CD4-positive, alpha-beta T cell treated with Interleukin-10 for 1 hour (primary cell): ENCODE results near the gene HRK.

Source experiments
- DNase-seq: peaks from one replicate; pipeline ENCODE4 v3.0.0-alpha.2; 2020

Gene HRK

GRCh38 chr12:116864371-116865160 is 16.7 kb downstream of the HRK start:
- no peak for DNase-seq

GRCh38 chr12:116863275-116863767 is 17.9 kb downstream of the HRK start:
- DNase-seq, result no peak

- DNase-seq, result no peak
Measured at GRCh38 chr12:116862167-116862566, 19.1 kb downstream of the HRK start.

- no peak for DNase-seq
Measured at GRCh38 chr12:116861320-116861719, 19.9 kb downstream of the HRK start.

GRCh38 chr12:116860263-116860662 is 21.0 kb downstream of the HRK start:
- DNase-seq, result no peak

- DNase-seq, result no peak
Measured at GRCh38 chr12:116859079-116859478, 22.2 kb downstream of the HRK start.

GRCh38 chr12:116856729-116857128 is 24.5 kb downstream of the HRK start:
- no peak for DNase-seq

GRCh38 chr12:116855744-116856470 is 25.3 kb downstream of the HRK start:
- no peak for DNase-seq

GRCh38 chr12:116853507-116853906 is 27.7 kb downstream of the HRK start:
- DNase-seq, result no peak

- DNase-seq, result no peak
Measured at GRCh38 chr12:116852303-116852702, 28.9 kb downstream of the HRK start.

- DNase-seq, result no peak
Measured at GRCh38 chr12:116849216-116849615, 32.0 kb downstream of the HRK start.

GRCh38 chr12:116843085-116843484 is 38.2 kb downstream of the HRK start:
- no peak for DNase-seq

GRCh38 chr12:116839287-116839830 is 41.9 kb downstream of the HRK start:
- DNase-seq, result no peak

- no peak for DNase-seq
Measured at GRCh38 chr12:116838365-116838764, 42.9 kb downstream of the HRK start.

- no peak for DNase-seq
Measured at GRCh38 chr12:116837097-116837496, 44.1 kb downstream of the HRK start.

- DNase-seq, result no peak
Measured at GRCh38 chr12:116835484-116835883, 45.8 kb downstream of the HRK start.

GRCh38 chr12:116833474-116833873 is 47.8 kb downstream of the HRK start:
- DNase-seq, result no peak

- DNase-seq, result no peak
Measured at GRCh38 chr12:116832353-116832752, 48.9 kb downstream of the HRK start.

- no peak for DNase-seq
Measured at GRCh38 chr12:116827432-116827831, 53.8 kb downstream of the HRK start.

- DNase-seq, result no peak
Measured at GRCh38 chr12:116821291-116821690, 60.0 kb downstream of the HRK start.

- peak; percentile 1 for DNase-seq
Measured at GRCh38 chr12:116820064-116820656, 61.1 kb downstream of the HRK start.

GRCh38 chr12:116818948-116819832 is 62.1 kb downstream of the HRK start:
- DNase-seq, result peak; percentile 92
